HepG2 (cell line): ENCODE results near the gene RAB22A. TPM values are rescaled to one million over a fixed set of nuclear protein-coding genes. Genes with fewer than 3 reads are reported as not detected.
A peak's percentile ranks its signal among the peaks of the same experiment; 100 is the strongest.

Experiments
- ATAC-seq: fragments of 200-7000 bp; cut with Tn5 transposase; 3 replicates; pipeline ENCODE4 v1.9.1; 2020; ENCODE audit warnings: mild to moderate bottlenecking, moderate library complexity
- BruUV-seq: library from RNA; stranded (reverse); fragments of 400-500 nt; replicated peaks from 2 replicates; lab custom pipeline; 2021; lab: Mats Ljungman, UMichigan
- CTCF ChIA-PET: fragments of 300-600 bp; formaldehyde crosslinking; extraction: SDS; loops from one replicate; lab custom pipeline; 2021; ENCODE audit warnings: low total read pairs, inconsistent platforms, low intra/inter-chr PET ratio; lab: Yijun Ruan, JAX
- POLR2A ChIA-PET: fragments of 350-600 bp; sonication (Branson Sonifier 250); formaldehyde crosslinking; loops from one replicate; lab custom pipeline; 2020; ENCODE audit warnings: antibody characterized with exemption, inconsistent platforms; lab: Yijun Ruan, JAX
- DNase-seq: peaks from one replicate; pipeline ENCODE4 v3.0.0-alpha.2; 2015; ENCODE audit warnings: low spot score
- FAIRE-seq: peaks from 3 replicates; lab custom pipeline; 2011; peaks lifted over from hg19 to GRCh38; lab: Jason Lieb, UNC
- H2AFZ ChIP-seq: one replicate; pipeline ENCODE4 v1.6.1; 2011; ENCODE audit warnings: low read length, inconsistent platforms
- H3K27ac ChIP-seq: fragments of 300-600 bp; 3 replicates; pipeline ENCODE4 v1.8.0; 2011; ENCODE audit warnings: mixed run types, mild to moderate bottlenecking, mixed read lengths, low read length, inconsistent platforms; ENCODE audit not compliant: insufficient read depth; ENCODE audit errors: extremely low read length
- H3K27me3 ChIP-seq, 2 experiments: fragments of 200-600 bp in 1 of 2; 2 replicates in 1 of 2; 3 replicates in 1 of 2; pipeline versions ENCODE4 v1.6.0 to v1.8.0; 2011; ENCODE audit warnings: low read length in 2 of 2, mild to moderate bottlenecking in 2 of 2, moderate library complexity in 2 of 2, inconsistent platforms in 1 of 2; ENCODE audit not compliant: insufficient read depth in 2 of 2, control insufficient read depth in 1 of 2
- H3K36me3 ChIP-seq, 2 experiments: fragments of 200-600 bp in 1 of 2; replicated peaks in 1 of 2; 2 replicates in 1 of 2; 3 replicates in 1 of 2; pipeline versions ENCODE4 v1.5.1 to v1.8.0; 2011; ENCODE audit warnings: low read length in 2 of 2, inconsistent platforms in 1 of 2; ENCODE audit not compliant: insufficient read depth in 2 of 2, control insufficient read depth in 1 of 2
- H3K4me1 ChIP-seq: 2 replicates; pipeline ENCODE4 v1.5.1; 2012; ENCODE audit warnings: low read length, inconsistent platforms; ENCODE audit not compliant: insufficient read depth
- H3K4me2 ChIP-seq: 2 replicates; pipeline ENCODE4 v1.6.0; 2011; ENCODE audit warnings: low read depth, low read length, inconsistent platforms
- H3K4me3 ChIP-seq, 3 experiments: fragments of 200-600 bp in 1 of 3; sonication (generic), shearing (Covaris generic) in 1 of 3; replicated peaks in 1 of 3; 2 replicates each; pipeline ENCODE4 v1.5.1; 2011 to 2016; ENCODE audit warnings: low read length in 3 of 3, inconsistent platforms in 2 of 3, low read depth in 2 of 3, mild to moderate bottlenecking in 2 of 3, control low read depth in 1 of 3, mixed read lengths in 1 of 3; ENCODE audit not compliant: insufficient read depth in 1 of 3
- H3K79me2 ChIP-seq: one replicate; pipeline ENCODE4 v1.6.1; 2011; ENCODE audit warnings: low read length, inconsistent platforms; ENCODE audit not compliant: insufficient read depth
- H3K9ac ChIP-seq: 2 replicates; pipeline ENCODE4 v1.6.0; 2011; ENCODE audit warnings: mild to moderate bottlenecking, low read depth, low read length, inconsistent platforms; ENCODE audit not compliant: insufficient read depth
- H3K9me3 ChIP-seq: 2 replicates; pipeline ENCODE4 v1.5.1; 2012; ENCODE audit warnings: mild to moderate bottlenecking, low read length
- H4K20me1 ChIP-seq: 2 replicates; pipeline ENCODE4 v1.6.0; 2011; ENCODE audit warnings: inconsistent platforms, mild to moderate bottlenecking, low read length, moderate library complexity; ENCODE audit not compliant: insufficient read depth
- ATF1 ChIP-seq: IDR thresholded peaks from 2 replicates; pipeline ENCODE4 v1.6.1; 2016; ENCODE audit warnings: mild to moderate bottlenecking, control low read depth
- FOXO1 ChIP-seq: sonication (generic); formaldehyde crosslinking; IDR thresholded peaks from 2 replicates; pipeline ENCODE4 v1.4.0; 2020; ENCODE audit warnings: missing genetic modification reagents
- HNRNPK ChIP-seq: fragments of 200-400 bp; formaldehyde crosslinking; IDR thresholded peaks from 2 replicates; pipeline ENCODE4 v1.6.1; 2018; ENCODE audit warnings: low read length, low read depth, moderate library complexity, mild to moderate bottlenecking; ENCODE audit not compliant: poor library complexity, severe bottlenecking
- LCORL ChIP-seq, 2 experiments: fragments of 450-650 bp in 1 of 2; sonication (generic) in 1 of 2; formaldehyde crosslinking in 1 of 2; IDR thresholded peaks; 2 replicates each; pipeline versions ENCODE4 v1.5.0 to v1.6.1; 2017 to 2020; ENCODE audit warnings: antibody characterized with exemption in 1 of 2, missing genetic modification reagents in 1 of 2
- RFX3 ChIP-seq: IDR thresholded peaks from 2 replicates; pipeline ENCODE4 v1.6.1; 2016; ENCODE audit warnings: missing biosample characterization, missing genetic modification reagents
- ZNF430 ChIP-seq: sonication (generic); formaldehyde crosslinking; IDR thresholded peaks from 2 replicates; pipeline ENCODE4 v1.9.0; 2021; ENCODE audit warnings: mild to moderate bottlenecking, missing genetic modification reagents
- ZNF780A ChIP-seq: sonication (generic); formaldehyde crosslinking; IDR thresholded peaks from 2 replicates; pipeline ENCODE4 v1.8.0; 2022; ENCODE audit warnings: mild to moderate bottlenecking, missing genetic modification reagents, moderate library complexity
- WGBS: methylation state at CpG from one replicate; pipeline ENCODE4 v1.1.6; 2017; ENCODE audit warnings: low lambda C conversion rate; 5-methylcytosine and 5-hydroxymethylcytosine counted together
- in situ Hi-C: cut with HindIII; loops from 2 replicates; pipeline ENCODE4 v1.10.0; 2017; ENCODE audit warnings: low pct_unique_long_range_greater_than_20kb; ENCODE audit not compliant: extremely low pct_ligation_motif_present
- intact Hi-C: fragments of 100-400 bp; cut with micrococcal nuclease; formaldehyde crosslinking; loops from one replicate; pipeline ENCODE4 v1.10.0; 2022; ENCODE audit not compliant: unreplicated experiment
- polyA plus RNA-seq, 8 experiments: library from polyadenylated mRNA; depleted of rRNA in 3 of 8; stranded (reverse) in 7 of 8; unstranded in 1 of 8; fragments of >200 nt; fragmentation: Illumina TruSeq in 4 of 8; extraction: Trizol in 4 of 8; gene quantifications; 2 replicates each; pipeline versions ENCODE4 v1.2.1 to v1.2.3, GENCODE V29; 2011 to 2016; ENCODE audit warnings: low read depth in 4 of 8, missing spikeins in 1 of 8, mixed read lengths in 1 of 8; ENCODE audit not compliant: insufficient read depth in 1 of 8
- total RNA-seq, 5 experiments: library from RNA; depleted of rRNA; stranded (reverse); fragments of >200 nt; fragmentation: Illumina TruSeq; extraction: Trizol; gene quantifications; 2 replicates each; pipeline ENCODE4 v1.2.3, GENCODE V29; 2016; ENCODE audit warnings: low read depth in 1 of 5
- TF ChIP-seq, protein P1 (sequence below): sonication (generic); formaldehyde crosslinking; IDR thresholded peaks from 2 replicates; pipeline ENCODE4 v1.5.0; 2020; ENCODE audit warnings: mild to moderate bottlenecking, missing genetic modification reagents
- TF ChIP-seq, protein P2 (sequence below): IDR thresholded peaks from 2 replicates; pipeline ENCODE4 v1.6.1; 2016
- TF ChIP-seq, protein P3 (sequence below): sonication (generic); formaldehyde crosslinking; IDR thresholded peaks from 2 replicates; pipeline ENCODE4 v1.5.0; 2020; ENCODE audit warnings: missing genetic modification reagents

Gene RAB22A
- total and polyA plus RNA-seq, 2 of the 13 experiments (the other 11 are each of a cell fraction or from before 2014, with no cell fraction given) = 10.7 to 11.2 TPM

DNA sequence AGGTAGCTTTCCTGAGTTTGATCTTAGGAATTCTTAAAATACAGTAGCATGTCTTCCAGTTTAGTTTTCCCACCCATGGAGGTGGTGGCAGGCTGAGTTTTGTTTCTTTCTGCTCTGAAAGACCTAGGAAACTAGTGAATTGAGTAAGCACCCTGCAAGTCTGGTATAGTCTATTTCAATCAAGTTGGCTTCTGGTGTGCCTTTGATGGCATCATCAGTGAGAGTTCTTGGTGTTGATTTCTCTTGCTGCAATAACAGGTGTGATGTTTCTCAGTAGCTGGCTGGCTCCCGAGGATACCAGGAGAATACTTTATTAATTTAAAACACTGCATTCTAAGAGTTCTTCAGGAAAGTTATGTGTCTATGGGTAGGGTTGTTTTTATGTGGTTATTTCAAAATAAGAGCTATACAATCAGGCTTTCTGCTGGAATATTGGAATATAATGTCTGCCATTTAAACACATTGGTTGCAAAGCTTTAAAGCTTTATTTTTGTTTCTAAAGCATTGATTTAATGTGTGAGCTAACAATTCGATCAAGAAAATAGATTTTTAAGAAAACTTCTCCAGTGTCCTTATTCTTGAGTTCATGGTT lies 98.5 kb downstream of the RAB22A start:
- TF ChIP-seq, protein P1, sequence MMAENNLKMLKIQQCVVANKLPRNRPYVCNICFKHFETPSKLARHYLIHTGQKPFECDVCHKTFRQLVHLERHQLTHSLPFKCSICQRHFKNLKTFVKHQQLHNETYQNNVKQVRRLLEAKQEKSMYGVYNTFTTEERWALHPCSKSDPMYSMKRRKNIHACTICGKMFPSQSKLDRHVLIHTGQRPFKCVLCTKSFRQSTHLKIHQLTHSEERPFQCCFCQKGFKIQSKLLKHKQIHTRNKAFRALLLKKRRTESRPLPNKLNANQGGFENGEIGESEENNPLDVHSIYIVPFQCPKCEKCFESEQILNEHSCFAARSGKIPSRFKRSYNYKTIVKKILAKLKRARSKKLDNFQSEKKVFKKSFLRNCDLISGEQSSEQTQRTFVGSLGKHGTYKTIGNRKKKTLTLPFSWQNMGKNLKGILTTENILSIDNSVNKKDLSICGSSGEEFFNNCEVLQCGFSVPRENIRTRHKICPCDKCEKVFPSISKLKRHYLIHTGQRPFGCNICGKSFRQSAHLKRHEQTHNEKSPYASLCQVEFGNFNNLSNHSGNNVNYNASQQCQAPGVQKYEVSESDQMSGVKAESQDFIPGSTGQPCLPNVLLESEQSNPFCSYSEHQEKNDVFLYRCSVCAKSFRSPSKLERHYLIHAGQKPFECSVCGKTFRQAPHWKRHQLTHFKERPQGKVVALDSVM = no peak
- no peak for TF ChIP-seq LCORL (IDR thresholded peaks at IDR 0.05)
- no peak for TF ChIP-seq LCORL (CRISPR knock-in tag; IDR thresholded peaks at IDR 0.05)
- TF ChIP-seq ZNF780A (CRISPR knock-in tag) = no peak
- TF ChIP-seq HNRNPK = no peak
- TF ChIP-seq FOXO1 (CRISPR knock-in tag) = no peak
- TF ChIP-seq ATF1 (CRISPR knock-in tag) = peak; percentile 25; the same call in 1 of the 2 replicates
- TF ChIP-seq, protein P2, sequence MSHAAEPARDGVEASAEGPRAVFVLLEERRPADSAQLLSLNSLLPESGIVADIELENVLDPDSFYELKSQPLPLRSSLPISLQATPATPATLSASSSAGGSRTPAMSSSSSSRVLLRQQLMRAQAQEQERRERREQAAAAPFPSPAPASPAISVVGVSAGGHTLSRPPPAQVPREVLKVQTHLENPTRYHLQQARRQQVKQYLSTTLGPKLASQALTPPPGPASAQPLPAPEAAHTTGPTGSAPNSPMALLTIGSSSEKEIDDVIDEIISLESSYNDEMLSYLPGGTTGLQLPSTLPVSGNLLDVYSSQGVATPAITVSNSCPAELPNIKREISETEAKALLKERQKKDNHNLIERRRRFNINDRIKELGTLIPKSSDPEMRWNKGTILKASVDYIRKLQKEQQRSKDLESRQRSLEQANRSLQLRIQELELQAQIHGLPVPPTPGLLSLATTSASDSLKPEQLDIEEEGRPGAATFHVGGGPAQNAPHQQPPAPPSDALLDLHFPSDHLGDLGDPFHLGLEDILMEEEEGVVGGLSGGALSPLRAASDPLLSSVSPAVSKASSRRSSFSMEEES (CRISPR knock-in tag) = no peak
- no peak for TF ChIP-seq ZNF430 (CRISPR knock-in tag)
- 0 out of 2 replicates have a peak, but pooled peaks have one; percentile 21 for TF ChIP-seq RFX3 (CRISPR knock-in tag)
- TF ChIP-seq, protein P3, sequence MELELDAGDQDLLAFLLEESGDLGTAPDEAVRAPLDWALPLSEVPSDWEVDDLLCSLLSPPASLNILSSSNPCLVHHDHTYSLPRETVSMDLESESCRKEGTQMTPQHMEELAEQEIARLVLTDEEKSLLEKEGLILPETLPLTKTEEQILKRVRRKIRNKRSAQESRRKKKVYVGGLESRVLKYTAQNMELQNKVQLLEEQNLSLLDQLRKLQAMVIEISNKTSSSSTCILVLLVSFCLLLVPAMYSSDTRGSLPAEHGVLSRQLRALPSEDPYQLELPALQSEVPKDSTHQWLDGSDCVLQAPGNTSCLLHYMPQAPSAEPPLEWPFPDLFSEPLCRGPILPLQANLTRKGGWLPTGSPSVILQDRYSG (CRISPR knock-in tag) = 0 out of 2 replicates have a peak, but pooled peaks have one; percentile 6
- TF ChIP-seq, all 625 proteins: peak for 3
- no TSS peak for BruUV-seq

More for the DNA sequence above, 98.5 kb downstream of the RAB22A start:
- POLR2A ChIA-PET = interaction anchor here (1.9 kb wide), 1 partner anchor 19 kb away, joined by 11 read pairs; the partner anchor contains the start of gene VAPB
- FAIRE-seq (no peak), DNase-seq (no peak), ATAC-seq (no peak; the same call in 2 of the 3 replicates)
- intact Hi-C loops (loop anchor here (1.0 kb wide), 1 partner anchor 19 kb away; the partner anchor contains the start of gene VAPB), in situ Hi-C loops (no loop called here)
- H3K4me2 ChIP-seq = peak overlapping the region; percentile 45
- peak overlapping the region; percentile 41 for H3K27ac ChIP-seq
- H3K4me3 ChIP-seq = peak overlapping the region in 1 of 3 experiments; percentile 17; a peak in 1 of 6 replicates
- H3K36me3 ChIP-seq = peaks cover 0 to 6% of the 10 kb centered on the region in 2 experiments; a peak in 2 of 5 replicates
- WGBS = 63% methylated on average over 2 of the region's 2 CpGs
- CTCF ChIA-PET = no interaction called here
- H3K9me3 ChIP-seq = no peaks in the 10 kb centered on the region
- no peaks in the 10 kb centered on the region for H3K27me3 ChIP-seq
- H3K9ac ChIP-seq = no peak overlapping the region
- H2AFZ ChIP-seq = no peak overlapping the region
- H4K20me1 ChIP-seq = peaks cover 19% of the 10 kb centered on the region
- peaks cover 81% of the 10 kb centered on the region for H3K4me1 ChIP-seq
- peaks cover 98% of the 10 kb centered on the region for H3K79me2 ChIP-seq
